Breast epithelium (tissue), 3 donors: ENCODE data around the gene HMCN2.

Experiments
- POLR2AphosphoS5 ChIP-seq, 3 donors: sonication (generic); formaldehyde crosslinking; IDR thresholded peaks; one replicate each; pipeline ENCODE4 v1.6.1; 2017; ENCODE audit warnings: antibody characterized with exemption in 3 of 3
- TF ChIP-seq, protein P1 (sequence below), 3 donors: fragments of 450-650 bp; IDR thresholded peaks; one replicate each; pipeline ENCODE4 v1.5.1; 2016 to 2017; ENCODE audit warnings: antibody characterized with exemption in 3 of 3, mild to moderate bottlenecking in 3 of 3, moderate library complexity in 3 of 3

DNA sequence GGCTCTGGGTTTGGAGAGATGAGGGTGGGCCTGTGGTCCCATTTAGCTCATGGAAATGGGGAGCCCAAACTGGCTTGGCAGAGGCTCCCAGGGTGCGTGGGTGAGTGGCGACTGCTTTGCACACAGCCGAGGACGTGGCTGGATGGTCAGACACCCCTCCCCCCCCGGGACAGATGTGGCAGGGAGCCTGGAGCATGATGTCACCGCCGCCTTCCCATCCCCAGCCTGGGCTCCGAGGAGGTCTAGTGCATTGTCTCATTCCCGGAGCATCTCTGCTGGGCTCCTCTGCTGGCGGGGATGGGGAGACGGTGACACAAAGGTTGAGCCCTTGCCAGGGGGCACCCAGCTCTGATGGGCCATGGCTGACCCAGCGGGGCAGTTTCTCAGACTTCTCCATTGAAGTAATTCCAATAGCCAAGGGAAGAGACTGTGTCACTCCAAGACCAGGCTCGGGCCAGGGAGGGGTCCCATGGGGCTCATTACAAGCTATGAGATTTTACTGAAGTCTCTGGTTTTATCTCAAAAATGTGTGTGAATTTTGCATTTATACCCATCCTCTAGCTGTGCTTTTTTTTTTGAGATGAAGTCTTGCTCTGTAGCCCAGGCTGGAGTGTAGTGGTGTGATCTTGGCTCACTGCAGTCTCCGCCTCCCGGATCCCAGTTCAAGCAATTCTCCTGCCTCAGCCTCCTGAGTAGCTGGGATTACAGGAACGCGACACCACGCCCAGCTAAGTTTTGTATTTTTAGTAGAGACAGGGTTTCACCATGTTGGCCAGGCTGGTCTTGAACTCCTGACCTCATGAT, 36.1 kb downstream of the HMCN2 start:
- TF ChIP-seq POLR2AphosphoS5 (IDR thresholded peaks at IDR 0.05), result peak in 1 of 3 donors; percentile 13
- TF ChIP-seq, protein P1, sequence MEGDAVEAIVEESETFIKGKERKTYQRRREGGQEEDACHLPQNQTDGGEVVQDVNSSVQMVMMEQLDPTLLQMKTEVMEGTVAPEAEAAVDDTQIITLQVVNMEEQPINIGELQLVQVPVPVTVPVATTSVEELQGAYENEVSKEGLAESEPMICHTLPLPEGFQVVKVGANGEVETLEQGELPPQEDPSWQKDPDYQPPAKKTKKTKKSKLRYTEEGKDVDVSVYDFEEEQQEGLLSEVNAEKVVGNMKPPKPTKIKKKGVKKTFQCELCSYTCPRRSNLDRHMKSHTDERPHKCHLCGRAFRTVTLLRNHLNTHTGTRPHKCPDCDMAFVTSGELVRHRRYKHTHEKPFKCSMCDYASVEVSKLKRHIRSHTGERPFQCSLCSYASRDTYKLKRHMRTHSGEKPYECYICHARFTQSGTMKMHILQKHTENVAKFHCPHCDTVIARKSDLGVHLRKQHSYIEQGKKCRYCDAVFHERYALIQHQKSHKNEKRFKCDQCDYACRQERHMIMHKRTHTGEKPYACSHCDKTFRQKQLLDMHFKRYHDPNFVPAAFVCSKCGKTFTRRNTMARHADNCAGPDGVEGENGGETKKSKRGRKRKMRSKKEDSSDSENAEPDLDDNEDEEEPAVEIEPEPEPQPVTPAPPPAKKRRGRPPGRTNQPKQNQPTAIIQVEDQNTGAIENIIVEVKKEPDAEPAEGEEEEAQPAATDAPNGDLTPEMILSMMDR (IDR thresholded peaks at IDR 0.05), result no peak
